Embryonic facial prominence (tissue), 1 donor: ENCODE data around the gene PNP.
"Not testable (repeated sequence)": the region's sequence is repeated elsewhere in the genome, so short reads cannot be mapped to it uniquely, and the experiment has no call there.

Experiments
- DNase-seq: peaks from one replicate; pipeline ENCODE4 v3.0.0-alpha.2; 2016; ENCODE audit errors: extremely low spot score

The PNP gene

DNA sequence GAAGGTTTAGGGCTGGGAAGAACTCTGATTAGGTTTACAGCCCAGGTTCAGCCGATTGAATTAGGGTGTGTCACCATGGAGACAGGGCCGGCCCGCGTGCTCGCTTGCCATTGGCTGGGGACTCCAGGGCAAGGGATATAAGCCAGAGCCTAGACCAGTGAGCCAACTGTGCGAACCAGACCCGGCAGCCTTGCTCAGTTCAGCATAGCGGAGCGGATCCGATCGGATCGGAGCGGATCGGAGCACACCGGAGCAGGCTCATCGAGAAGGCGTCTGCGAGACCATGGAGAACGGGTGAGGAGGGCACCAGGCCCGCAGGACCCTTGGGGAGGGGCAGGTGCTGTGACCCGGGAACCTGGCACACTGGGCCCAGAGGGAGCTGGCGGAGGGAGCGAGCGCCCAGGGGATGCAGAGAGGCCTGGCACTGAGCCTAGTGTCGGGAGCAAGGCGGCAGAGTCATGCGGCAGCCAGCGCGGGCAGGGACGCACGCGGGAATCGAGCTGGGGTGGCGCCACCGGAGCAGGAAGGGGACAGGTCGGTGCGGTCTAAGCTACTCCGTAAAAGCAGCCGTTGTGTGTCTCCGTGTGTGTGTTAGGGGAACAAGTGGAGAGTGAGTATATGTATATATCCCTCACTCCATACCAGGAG is at the start of gene PNP:
TSS of gene PNP (plus strand) at position 165 of the 648 bp plus-strand sequence. CDS start at position 284, 119 bp downstream.
- peak; percentile 24 for DNase-seq

DNA sequence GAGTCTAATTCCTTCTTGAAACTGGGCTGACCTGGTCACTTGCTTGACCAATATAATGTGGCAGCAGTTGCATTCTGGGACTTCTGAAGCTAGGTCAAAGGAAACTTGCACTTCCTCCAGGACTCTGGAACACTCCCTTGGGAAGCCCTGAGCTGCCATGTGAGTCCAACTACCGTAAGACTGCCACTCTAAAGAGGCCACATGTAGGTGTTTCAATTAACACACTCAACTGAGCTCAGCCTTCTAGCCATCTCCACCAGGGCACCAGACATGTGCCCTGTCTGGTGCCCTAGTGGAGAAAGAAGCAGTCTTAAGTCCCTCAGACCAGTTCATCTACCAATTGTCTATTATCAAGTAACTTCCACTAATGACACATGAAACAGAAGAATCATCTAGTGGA is 49.8 kb upstream of the PNP start:
- no peak for DNase-seq

DNA sequence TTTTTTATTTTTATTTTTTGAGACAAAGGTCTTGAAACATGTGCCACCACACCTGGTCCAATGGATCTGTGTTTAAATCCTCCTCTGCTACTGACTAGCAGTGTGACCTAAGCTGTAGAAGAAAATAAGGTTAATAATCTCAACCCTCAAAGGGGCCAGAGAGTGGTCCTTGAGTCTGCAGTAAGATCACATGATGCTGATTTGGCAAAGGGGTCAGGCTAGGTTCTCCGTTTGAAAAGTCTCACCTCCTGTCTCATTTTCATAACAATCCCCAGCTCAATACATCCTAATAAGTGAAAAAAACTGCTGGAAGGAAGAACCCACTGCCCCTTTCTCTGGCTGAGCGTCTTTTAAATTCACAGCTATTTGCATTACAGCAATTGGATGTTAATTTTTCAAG is 47.9 kb upstream of the PNP start:
- no peak for DNase-seq

- no peak for DNase-seq
Measured at GRCh38 chr14:20422886-20423285, 46.3 kb upstream of the PNP start.

GRCh38 chr14:20424851-20425250 is 44.4 kb upstream of the PNP start:
- no peak for DNase-seq

GRCh38 chr14:20427231-20428009 is 41.8 kb upstream of the PNP start:
- DNase-seq: no peak

DNA sequence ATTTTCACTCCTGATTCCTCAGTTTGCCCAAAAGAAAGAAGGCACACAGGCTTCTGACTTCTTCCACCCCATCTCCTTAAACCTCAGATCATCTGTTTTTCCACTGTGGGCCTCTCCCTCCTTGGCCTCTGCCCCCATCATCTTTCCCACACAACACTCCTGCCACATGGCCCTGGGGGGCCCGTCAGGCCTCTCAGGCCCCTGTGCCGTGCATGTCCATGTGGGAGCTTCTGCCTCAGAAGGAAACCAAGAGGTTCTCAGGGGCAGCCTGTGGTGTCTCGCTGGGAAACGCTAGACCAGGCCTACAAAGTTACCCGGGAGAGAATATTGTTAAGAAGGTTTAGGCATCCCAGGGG is 41.2 kb upstream of the PNP start:
- no peak for DNase-seq

GRCh38 chr14:20428802-20429201 is 40.4 kb upstream of the PNP start:
- no peak for DNase-seq

GRCh38 chr14:20429801-20430669 is 39.2 kb upstream of the PNP start:
- DNase-seq: no peak

GRCh38 chr14:20434701-20435581 is 34.3 kb upstream of the PNP start:
- no peak for DNase-seq

DNA sequence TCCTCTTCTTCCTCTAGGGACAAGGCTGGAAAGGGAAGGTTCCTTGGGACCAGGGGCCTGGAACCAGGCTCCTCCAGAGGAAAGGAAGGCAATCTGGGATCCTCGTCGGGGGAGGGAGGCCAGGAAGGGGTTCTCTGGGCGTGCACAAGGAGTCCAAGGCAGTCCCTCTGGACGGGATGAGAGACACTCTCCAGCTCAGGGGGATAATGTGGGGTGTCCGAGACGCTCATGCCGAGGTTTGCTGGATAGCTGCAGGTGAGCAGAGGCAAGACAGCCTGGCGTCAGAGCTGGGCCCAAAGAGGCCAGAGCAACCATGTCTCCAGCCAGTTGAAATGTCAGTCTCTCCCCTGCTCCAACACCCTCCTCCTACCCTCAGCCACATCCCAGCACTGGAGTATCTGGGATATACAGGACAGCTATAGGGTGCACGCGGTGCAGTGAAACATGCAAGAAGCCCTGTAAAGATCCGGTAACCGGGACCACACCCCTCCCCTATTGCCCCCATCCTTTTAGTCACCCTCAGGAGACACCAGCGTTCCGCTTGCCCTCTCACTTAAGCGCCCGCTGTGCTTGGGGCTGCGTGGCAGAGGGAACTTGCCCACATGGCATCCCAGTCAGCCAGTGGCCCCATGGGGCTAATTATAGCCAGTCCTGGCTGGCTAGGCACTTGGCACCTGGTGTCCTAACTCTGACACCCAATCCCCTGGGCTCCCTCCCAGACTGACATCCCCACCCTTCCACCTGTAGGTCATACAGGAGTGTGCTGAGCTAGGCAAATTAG is 33.4 kb upstream of the PNP start, which contains the start of gene KLHL33:
TSS of gene KLHL33 (minus strand) at position 585 of the 781 bp plus-strand sequence. CDS start at position 230, 355 bp downstream.
- DNase-seq: no peak

GRCh38 chr14:20436363-20436755 is 32.8 kb upstream of the PNP start:
- DNase-seq: no peak

DNA sequence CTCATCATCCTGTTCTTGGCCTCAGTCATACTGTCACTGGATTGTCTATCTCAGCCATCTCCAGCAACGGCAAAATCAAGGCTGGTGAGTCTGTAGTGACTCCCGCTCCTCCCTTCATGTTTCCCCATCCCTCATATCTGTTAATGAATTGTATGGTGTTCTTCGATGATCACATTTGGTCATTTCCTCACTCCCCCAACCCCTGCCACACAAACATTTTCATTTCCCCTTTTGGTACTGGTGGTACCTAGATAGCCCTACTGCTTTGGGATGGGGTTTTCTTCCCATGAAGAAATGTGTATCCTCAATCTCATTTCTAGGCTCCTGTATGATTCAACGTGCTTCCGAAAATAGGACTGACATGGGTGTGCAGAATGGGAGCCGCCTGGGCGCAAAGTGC is 30.5 kb upstream of the PNP start:
- no peak for DNase-seq

DNA sequence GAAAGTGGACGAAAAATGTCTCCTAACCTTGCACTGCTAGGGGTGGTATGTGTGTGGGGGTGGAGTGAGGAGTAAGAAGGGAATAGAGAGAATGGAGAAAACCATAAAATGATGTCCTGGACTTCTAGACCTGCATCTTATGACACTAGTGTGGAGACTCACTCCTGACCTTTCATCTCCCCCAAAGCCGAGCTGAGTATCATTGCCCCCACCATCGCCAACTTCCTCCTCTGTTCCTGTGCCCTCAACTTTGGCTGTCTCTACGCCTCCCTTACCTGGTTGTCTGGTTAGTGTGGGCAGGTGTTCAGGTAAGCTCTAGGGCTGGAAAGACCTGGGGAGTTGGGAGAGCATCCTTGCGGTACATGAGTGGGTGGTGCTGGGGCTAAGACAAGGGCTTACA is 28.7 kb upstream of the PNP start:
- DNase-seq: no peak

- DNase-seq: no peak
Measured at GRCh38 chr14:20440882-20441281, 28.3 kb upstream of the PNP start.

DNA sequence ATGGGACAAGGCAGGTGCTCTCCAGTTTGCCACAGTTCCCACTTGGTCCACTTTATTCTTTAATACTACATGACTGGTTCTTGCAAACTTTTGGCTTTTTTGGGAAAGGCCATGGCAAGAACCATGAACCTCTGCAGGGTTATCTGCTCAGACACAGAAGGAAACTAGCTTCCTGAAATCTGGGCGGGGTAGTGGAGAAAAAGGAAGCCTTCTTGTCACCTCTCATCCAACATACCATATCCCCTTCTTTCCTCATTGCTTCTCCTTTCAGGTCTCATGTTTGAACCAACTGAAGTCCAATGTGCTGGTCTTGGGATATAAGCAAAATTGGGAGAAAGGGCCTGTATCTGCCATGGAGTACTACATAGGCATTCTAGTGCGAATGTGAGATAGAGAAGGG is 27.7 kb upstream of the PNP start:
- no peak for DNase-seq

- DNase-seq: not testable (repeated sequence)
Measured at GRCh38 chr14:20443650-20444049, 25.6 kb upstream of the PNP start.

GRCh38 chr14:20446889-20447288 is 22.3 kb upstream of the PNP start:
- DNase-seq: no peak

GRCh38 chr14:20452831-20453230 is 16.4 kb upstream of the PNP start:
- not testable (repeated sequence) for DNase-seq

DNA sequence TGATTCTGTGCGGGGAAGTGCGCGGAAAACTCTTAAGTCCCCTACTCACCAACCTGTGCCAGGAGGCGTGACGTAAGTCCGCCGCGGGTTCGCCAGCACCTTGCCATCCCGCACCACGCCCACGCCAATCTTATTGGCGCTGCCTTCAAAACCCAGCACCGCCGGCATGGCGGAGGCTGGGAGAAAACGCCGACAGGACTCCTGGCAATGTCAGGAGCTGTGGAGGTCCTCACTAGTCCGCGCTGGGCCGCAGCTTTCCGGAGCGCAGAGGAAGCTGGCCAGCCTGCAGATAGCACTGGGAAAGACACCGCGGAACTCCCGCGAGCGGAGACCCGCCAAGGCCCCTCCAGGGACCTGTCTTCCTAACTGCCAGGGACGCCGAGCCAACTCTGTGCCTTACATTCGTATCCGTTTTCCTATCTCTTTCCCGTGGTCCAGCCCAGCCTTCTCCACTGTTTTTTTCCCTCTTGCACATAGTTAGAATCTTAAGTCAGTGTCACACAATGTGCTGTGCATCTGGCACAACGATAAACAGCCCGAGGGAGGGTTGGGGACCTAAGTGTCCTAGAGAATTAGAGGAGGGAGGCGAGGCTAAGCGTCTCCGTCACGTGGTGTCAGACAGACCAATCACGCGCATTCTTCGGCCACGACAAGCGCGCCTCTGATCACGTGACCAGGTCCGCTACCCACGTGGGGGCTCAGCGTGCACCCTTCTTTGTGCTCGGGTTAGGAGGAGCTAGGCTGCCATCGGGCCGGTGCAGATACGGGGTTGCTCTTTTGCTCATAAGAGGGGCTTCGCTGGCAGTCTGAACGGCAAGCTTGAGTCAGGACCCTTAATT is 14.5 kb upstream of the PNP start, which contains the start of the genes APEX1 and OSGEP:
TSS of gene APEX1 (plus strand) at position 711 of the 839 bp plus-strand sequence. CDS start 420 bp downstream, outside the sequence.
TSS of gene OSGEP (minus strand) at position 297 of the 839 bp plus-strand sequence. CDS start at position 168, 129 bp downstream.
- peak; percentile 99 for DNase-seq
